OCI-LY3 (cell line): ENCODE results near the gene BRD1.

Source experiments
- CTCF ChIP-seq: fragments of 200-600, 300-600 bp; sonication (generic); IDR thresholded peaks from 2 replicates; pipeline ENCODE4 v1.5.1; 2014; ENCODE audit warnings: antibody characterized with exemption, low read length, low read depth
- EZH2phosphoT487 ChIP-seq: fragments of 200-600 bp; shearing (Covaris generic); IDR thresholded peaks from 2 replicates; pipeline ENCODE4 v1.6.1; 2018; ENCODE audit warnings: antibody characterized with exemption, mixed run types, low read depth

GRCh38 chr22:49824185-49824925 lies 3.3 kb downstream of the BRD1 start:
- TF ChIP-seq CTCF (no peak), EZH2phosphoT487 (no peak)
